HepG2 (cell line): ENCODE measurements around the gene SKP1. TPM values are rescaled to one million over a fixed set of nuclear protein-coding genes. Genes with fewer than 3 reads are reported as not detected.

Experiments
- ATAC-seq: fragments of 200-7000 bp; cut with Tn5 transposase; 3 replicates; pipeline ENCODE4 v1.9.1; 2020; ENCODE audit warnings: mild to moderate bottlenecking, moderate library complexity
- BruUV-seq: library from RNA; stranded (reverse); fragments of 400-500 nt; replicated peaks from 2 replicates; lab custom pipeline; 2021; lab: Mats Ljungman, UMichigan
- CTCF ChIA-PET: fragments of 300-600 bp; formaldehyde crosslinking; extraction: SDS; loops from one replicate; lab custom pipeline; 2021; ENCODE audit warnings: low total read pairs, inconsistent platforms, low intra/inter-chr PET ratio; lab: Yijun Ruan, JAX
- POLR2A ChIA-PET: fragments of 350-600 bp; sonication (Branson Sonifier 250); formaldehyde crosslinking; loops from one replicate; lab custom pipeline; 2020; ENCODE audit warnings: antibody characterized with exemption, inconsistent platforms; lab: Yijun Ruan, JAX
- DNase-seq: peaks from one replicate; pipeline ENCODE4 v3.0.0-alpha.2; 2015; ENCODE audit warnings: low spot score
- FAIRE-seq: peaks from 3 replicates; lab custom pipeline; 2011; peaks lifted over from hg19 to GRCh38; lab: Jason Lieb, UNC
- H2AFZ ChIP-seq: one replicate; pipeline ENCODE4 v1.6.1; 2011; ENCODE audit warnings: low read length, inconsistent platforms
- H3K27ac ChIP-seq: fragments of 300-600 bp; 3 replicates; pipeline ENCODE4 v1.8.0; 2011; ENCODE audit warnings: mixed run types, mild to moderate bottlenecking, mixed read lengths, low read length, inconsistent platforms; ENCODE audit not compliant: insufficient read depth; ENCODE audit errors: extremely low read length
- H3K27me3 ChIP-seq, 2 experiments: fragments of 200-600 bp in 1 of 2; 2 replicates in 1 of 2; 3 replicates in 1 of 2; pipeline versions ENCODE4 v1.6.0 to v1.8.0; 2011; ENCODE audit warnings: low read length in 2 of 2, mild to moderate bottlenecking in 2 of 2, moderate library complexity in 2 of 2, inconsistent platforms in 1 of 2; ENCODE audit not compliant: insufficient read depth in 2 of 2, control insufficient read depth in 1 of 2
- H3K36me3 ChIP-seq, 2 experiments: fragments of 200-600 bp in 1 of 2; replicated peaks in 1 of 2; 2 replicates in 1 of 2; 3 replicates in 1 of 2; pipeline versions ENCODE4 v1.5.1 to v1.8.0; 2011; ENCODE audit warnings: low read length in 2 of 2, inconsistent platforms in 1 of 2; ENCODE audit not compliant: insufficient read depth in 2 of 2, control insufficient read depth in 1 of 2
- H3K4me1 ChIP-seq: 2 replicates; pipeline ENCODE4 v1.5.1; 2012; ENCODE audit warnings: low read length, inconsistent platforms; ENCODE audit not compliant: insufficient read depth
- H3K4me2 ChIP-seq: 2 replicates; pipeline ENCODE4 v1.6.0; 2011; ENCODE audit warnings: low read depth, low read length, inconsistent platforms
- H3K4me3 ChIP-seq, 3 experiments: fragments of 200-600 bp in 1 of 3; sonication (generic), shearing (Covaris generic) in 1 of 3; replicated peaks in 1 of 3; 2 replicates each; pipeline ENCODE4 v1.5.1; 2011 to 2016; ENCODE audit warnings: low read length in 3 of 3, inconsistent platforms in 2 of 3, low read depth in 2 of 3, mild to moderate bottlenecking in 2 of 3, control low read depth in 1 of 3, mixed read lengths in 1 of 3; ENCODE audit not compliant: insufficient read depth in 1 of 3
- H3K79me2 ChIP-seq: one replicate; pipeline ENCODE4 v1.6.1; 2011; ENCODE audit warnings: low read length, inconsistent platforms; ENCODE audit not compliant: insufficient read depth
- H3K9ac ChIP-seq: 2 replicates; pipeline ENCODE4 v1.6.0; 2011; ENCODE audit warnings: mild to moderate bottlenecking, low read depth, low read length, inconsistent platforms; ENCODE audit not compliant: insufficient read depth
- H3K9me3 ChIP-seq: 2 replicates; pipeline ENCODE4 v1.5.1; 2012; ENCODE audit warnings: mild to moderate bottlenecking, low read length
- H4K20me1 ChIP-seq: 2 replicates; pipeline ENCODE4 v1.6.0; 2011; ENCODE audit warnings: inconsistent platforms, mild to moderate bottlenecking, low read length, moderate library complexity; ENCODE audit not compliant: insufficient read depth
- CTCF ChIP-seq: sonication (generic); formaldehyde crosslinking; IDR thresholded peaks from 2 replicates; pipeline ENCODE4 v1.5.0; 2020; ENCODE audit warnings: mild to moderate bottlenecking, missing genetic modification reagents, moderate library complexity
- MAFG ChIP-seq: sonication (generic); formaldehyde crosslinking; IDR thresholded peaks from 2 replicates; pipeline ENCODE4 v1.5.1; 2020; ENCODE audit warnings: mild to moderate bottlenecking, missing genetic modification reagents
- MED13 ChIP-seq: sonication (generic); formaldehyde crosslinking; IDR thresholded peaks from 2 replicates; pipeline ENCODE4 v1.5.0; 2020; ENCODE audit warnings: missing genetic modification reagents
- MYC ChIP-seq: sonication (generic); formaldehyde crosslinking; IDR thresholded peaks from 2 replicates; pipeline ENCODE4 v1.9.0; 2021; ENCODE audit warnings: missing genetic modification reagents, borderline replicate concordance
- RAD21 ChIP-seq: fragments of 450-650 bp; formaldehyde crosslinking; IDR thresholded peaks from 2 replicates; pipeline ENCODE4 v1.5.0; 2020; ENCODE audit warnings: mild to moderate bottlenecking
- RBFOX2 ChIP-seq: fragments of 200-400 bp; formaldehyde crosslinking; IDR thresholded peaks from 2 replicates; pipeline ENCODE4 v1.6.1; 2017; ENCODE audit warnings: low read depth, mild to moderate bottlenecking, low read length
- RBM22 ChIP-seq: fragments of 200-400 bp; formaldehyde crosslinking; optimal IDR thresholded peaks from 2 replicates; pipeline ENCODE3; 2017; ENCODE audit warnings: mild to moderate bottlenecking, low read length, moderate library complexity
- SAP130 ChIP-seq: IDR thresholded peaks from 2 replicates; pipeline ENCODE4 v1.6.1; 2016; ENCODE audit warnings: low read depth
- SIX4 ChIP-seq: sonication (generic); formaldehyde crosslinking; IDR thresholded peaks from 2 replicates; pipeline ENCODE4 v1.4.0; 2020; ENCODE audit warnings: missing genetic modification reagents
- SMC3 ChIP-seq: IDR thresholded peaks from 2 replicates; pipeline ENCODE4 v1.6.1; 2011; ENCODE audit warnings: low read length, improper control_type of control experiment
- SP4 ChIP-seq: sonication (generic); formaldehyde crosslinking; IDR thresholded peaks from 2 replicates; pipeline ENCODE4 v1.8.1; 2023; ENCODE audit warnings: mild to moderate bottlenecking, missing genetic modification reagents
- SRY ChIP-seq: sonication (generic); formaldehyde crosslinking; IDR thresholded peaks from 2 replicates; pipeline ENCODE4 v1.8.0; 2022; ENCODE audit warnings: mild to moderate bottlenecking, missing genetic modification reagents
- TCF12 ChIP-seq, 2 experiments: fragments of 450-650 bp in 1 of 2; sonication (generic) in 1 of 2; formaldehyde crosslinking in 1 of 2; IDR thresholded peaks; 2 replicates each; pipeline versions ENCODE4 v1.6.1 to v1.8.0; 2017 to 2022; ENCODE audit warnings: antibody characterized with exemption in 1 of 2, mild to moderate bottlenecking in 1 of 2, missing genetic modification reagents in 1 of 2, moderate library complexity in 1 of 2
- TEAD3 ChIP-seq: optimal IDR thresholded peaks from 2 replicates; pipeline ENCODE3; 2016; ENCODE audit warnings: borderline replicate concordance
- XBP1 ChIP-seq: sonication (generic); formaldehyde crosslinking; IDR thresholded peaks from 2 replicates; pipeline ENCODE4 v1.5.0; 2020; ENCODE audit warnings: missing genetic modification reagents
- ZBTB2 ChIP-seq: sonication (generic); formaldehyde crosslinking; IDR thresholded peaks from 2 replicates; pipeline ENCODE4 v1.8.0; 2022; ENCODE audit warnings: low read depth, missing genetic modification reagents
- ZNF468 ChIP-seq: sonication (generic); formaldehyde crosslinking; IDR thresholded peaks from 2 replicates; pipeline ENCODE4 v1.8.0; 2022; ENCODE audit warnings: mild to moderate bottlenecking, moderate library complexity, missing genetic modification reagents
- ZNF710 ChIP-seq: sonication (generic); formaldehyde crosslinking; IDR thresholded peaks from 2 replicates; pipeline ENCODE4 v1.5.0; 2020; ENCODE audit warnings: mild to moderate bottlenecking, missing genetic modification reagents, borderline replicate concordance
- ZNF83 ChIP-seq: sonication (generic); formaldehyde crosslinking; IDR thresholded peaks from 2 replicates; pipeline ENCODE4 v1.4.0; 2020; ENCODE audit warnings: missing genetic modification reagents, mild to moderate bottlenecking, borderline replicate concordance
- ZZZ3 ChIP-seq: sonication (generic); formaldehyde crosslinking; IDR thresholded peaks from 2 replicates; pipeline ENCODE4 v1.4.0; 2020; ENCODE audit warnings: missing genetic modification reagents, mild to moderate bottlenecking, borderline replicate concordance
- WGBS: methylation state at CpG from one replicate; pipeline ENCODE4 v1.1.6; 2017; ENCODE audit warnings: low lambda C conversion rate; 5-methylcytosine and 5-hydroxymethylcytosine counted together
- in situ Hi-C: cut with HindIII; loops from 2 replicates; pipeline ENCODE4 v1.10.0; 2017; ENCODE audit warnings: low pct_unique_long_range_greater_than_20kb; ENCODE audit not compliant: extremely low pct_ligation_motif_present
- intact Hi-C: fragments of 100-400 bp; cut with micrococcal nuclease; formaldehyde crosslinking; loops from one replicate; pipeline ENCODE4 v1.10.0; 2022; ENCODE audit not compliant: unreplicated experiment
- polyA plus RNA-seq, 8 experiments: library from polyadenylated mRNA; depleted of rRNA in 3 of 8; stranded (reverse) in 7 of 8; unstranded in 1 of 8; fragments of >200 nt; fragmentation: Illumina TruSeq in 4 of 8; extraction: Trizol in 4 of 8; gene quantifications; 2 replicates each; pipeline versions ENCODE4 v1.2.1 to v1.2.3, GENCODE V29; 2011 to 2016; ENCODE audit warnings: low read depth in 4 of 8, missing spikeins in 1 of 8, mixed read lengths in 1 of 8; ENCODE audit not compliant: insufficient read depth in 1 of 8
- total RNA-seq, 5 experiments: library from RNA; depleted of rRNA; stranded (reverse); fragments of >200 nt; fragmentation: Illumina TruSeq; extraction: Trizol; gene quantifications; 2 replicates each; pipeline ENCODE4 v1.2.3, GENCODE V29; 2016; ENCODE audit warnings: low read depth in 1 of 5

SKP1 gene
- total and polyA plus RNA-seq, 2 of the 13 experiments (the other 11 are each of a cell fraction or from before 2014, with no cell fraction given): 134 to 340 TPM

GRCh38 chr5:134140530-134141201 is 36.1 kb downstream of the SKP1 start:
- POLR2A ChIA-PET: interaction anchor here (1.0 to 4.4 kb wide), 10 partner anchors 9 to 119 kb away, joined by 3 to 31 read pairs (median 4); partner anchors contain the start of gene TCF7
- no TSS peak for BruUV-seq
- DNase-seq (peak; percentile 78), FAIRE-seq (peak; percentile 90), ATAC-seq (peak; percentile 78)
- Histone ChIP-seq H3K4me1 (peaks cover 24% of the 10 kb centered on the region), H3K4me2 (no peak overlapping the region), H3K9me3 (no peaks in the 10 kb centered on the region), H3K4me3 (no peak overlapping the region), H3K79me2 (no peaks in the 10 kb centered on the region), H2AFZ (no peak overlapping the region), H3K9ac (no peak overlapping the region), H4K20me1 (peaks cover 23% of the 10 kb centered on the region), H3K27me3 (no peaks in the 10 kb centered on the region), H3K36me3 (peaks cover 29 to 75% of the 10 kb centered on the region in 2 experiments), H3K27ac (no peak overlapping the region)
- intact Hi-C loops: loop anchor here (1.0 kb wide), 2 partner anchors 38 to 101 kb away; no protein-coding TSS in a partner anchor
- in situ Hi-C loops: no loop called here
- CTCF ChIA-PET: interaction anchor here (0.8 to 5.0 kb wide), 4 partner anchors 38 to 114 kb away, joined by 3 to 71 read pairs (median 9); no protein-coding TSS in a partner anchor
- 36% methylated on average over 5 of the region's 8 CpGs for WGBS
- TF ChIP-seq TCF12 (IDR thresholded peaks at IDR 0.05) (no peak), TCF12 (CRISPR knock-in tag; IDR thresholded peaks at IDR 0.05) (no peak), SIX4 (no peak), SRY (CRISPR knock-in tag) (no peak), SMC3 (peak; percentile 95), SP4 (CRISPR knock-in tag) (0 out of 2 replicates have a peak, but pooled peaks have one; percentile 49), RBFOX2 (no peak), ZBTB2 (CRISPR knock-in tag) (no peak), RBM22 (peak; percentile 12), XBP1 (CRISPR knock-in tag) (no peak), MED13 (CRISPR knock-in tag) (peak; percentile 6; the same call in 1 of the 2 replicates), ZNF710 (CRISPR knock-in tag) (no peak), TEAD3 (CRISPR knock-in tag) (peak; percentile 91), CTCF (peak; percentile 84), ZZZ3 (no peak), ZNF468 (CRISPR knock-in tag) (no peak), MAFG (no peak), ZNF83 (CRISPR knock-in tag) (no peak), MYC (CRISPR knock-in tag) (no peak), RAD21 (peak; percentile 76), SAP130 (CRISPR knock-in tag) (peak; percentile 27; the same call in 1 of the 2 replicates)
